Astrocyte of the spinal cord (primary cell): ENCODE results near the gene MYBPC1.

ENCODE experiments used
- DNase-seq: peaks from one replicate; pipeline ENCODE4 v3.0.0; 2011; ENCODE audit warnings: low read depth, low spot score
- H3K4me3 ChIP-seq: 2 replicates; pipeline ENCODE4 v1.5.1; 2011; ENCODE audit warnings: low read depth, mild to moderate bottlenecking, low read length, moderate library complexity
- in situ Hi-C: cut with HindIII; loops from 2 replicates; pipeline ENCODE4 v1.10.0; 2017; ENCODE audit warnings: low sequenced_read_pairs
- TF ChIP-seq, protein P1 (sequence below): IDR thresholded peaks from 2 replicates; pipeline ENCODE4 v1.5.1; 2012; ENCODE audit warnings: low read depth, mild to moderate bottlenecking, low read length, inconsistent platforms

The MYBPC1 gene

DNA sequence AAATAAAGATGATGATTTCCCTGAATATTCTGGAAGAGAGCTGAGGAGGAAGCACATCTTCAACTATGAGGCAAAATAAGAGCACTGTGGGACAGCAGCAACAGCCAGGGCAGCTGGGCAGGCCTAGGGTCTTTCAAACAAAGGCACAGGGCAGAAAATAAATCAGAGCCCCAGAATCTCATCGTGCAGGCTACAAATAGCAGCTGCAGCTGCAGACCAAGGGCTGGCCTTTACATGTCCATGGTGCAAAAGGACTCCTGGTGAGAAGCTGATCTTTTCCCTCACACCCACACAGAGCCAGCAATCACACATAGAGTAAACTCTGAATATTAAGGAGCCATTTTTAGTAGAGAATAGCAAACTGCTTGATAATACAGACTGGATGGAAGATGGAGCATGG lies 13.6 kb upstream of the MYBPC1 start:
- TF ChIP-seq, protein P1, sequence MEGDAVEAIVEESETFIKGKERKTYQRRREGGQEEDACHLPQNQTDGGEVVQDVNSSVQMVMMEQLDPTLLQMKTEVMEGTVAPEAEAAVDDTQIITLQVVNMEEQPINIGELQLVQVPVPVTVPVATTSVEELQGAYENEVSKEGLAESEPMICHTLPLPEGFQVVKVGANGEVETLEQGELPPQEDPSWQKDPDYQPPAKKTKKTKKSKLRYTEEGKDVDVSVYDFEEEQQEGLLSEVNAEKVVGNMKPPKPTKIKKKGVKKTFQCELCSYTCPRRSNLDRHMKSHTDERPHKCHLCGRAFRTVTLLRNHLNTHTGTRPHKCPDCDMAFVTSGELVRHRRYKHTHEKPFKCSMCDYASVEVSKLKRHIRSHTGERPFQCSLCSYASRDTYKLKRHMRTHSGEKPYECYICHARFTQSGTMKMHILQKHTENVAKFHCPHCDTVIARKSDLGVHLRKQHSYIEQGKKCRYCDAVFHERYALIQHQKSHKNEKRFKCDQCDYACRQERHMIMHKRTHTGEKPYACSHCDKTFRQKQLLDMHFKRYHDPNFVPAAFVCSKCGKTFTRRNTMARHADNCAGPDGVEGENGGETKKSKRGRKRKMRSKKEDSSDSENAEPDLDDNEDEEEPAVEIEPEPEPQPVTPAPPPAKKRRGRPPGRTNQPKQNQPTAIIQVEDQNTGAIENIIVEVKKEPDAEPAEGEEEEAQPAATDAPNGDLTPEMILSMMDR: no peak
- in situ Hi-C loops: no loop called here
- no peak for DNase-seq
- no peak overlapping the region for H3K4me3 ChIP-seq

DNA sequence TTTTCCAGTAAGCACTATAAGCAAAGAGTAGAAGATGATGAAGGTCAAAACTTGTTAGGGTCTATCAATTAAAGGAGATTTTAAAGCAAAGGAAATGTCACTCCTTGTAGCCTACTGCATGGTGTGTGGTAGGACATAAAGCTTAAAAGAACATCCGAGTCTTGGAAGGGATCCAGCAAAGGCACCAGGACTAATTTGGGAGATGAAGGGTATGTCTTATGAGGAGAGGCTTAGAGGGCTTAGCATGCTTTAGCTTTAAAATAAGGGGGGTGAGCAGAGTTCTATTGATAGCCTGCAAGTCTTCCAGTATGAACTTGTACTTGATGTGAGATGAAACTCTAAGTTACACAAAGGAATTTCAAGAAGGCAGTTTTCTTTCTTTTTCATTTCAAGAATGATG lies 11.8 kb upstream of the MYBPC1 start:
- DNase-seq: no peak
- TF ChIP-seq, protein P1: no peak
- in situ Hi-C loops: no loop called here
- no peak overlapping the region for H3K4me3 ChIP-seq

DNA sequence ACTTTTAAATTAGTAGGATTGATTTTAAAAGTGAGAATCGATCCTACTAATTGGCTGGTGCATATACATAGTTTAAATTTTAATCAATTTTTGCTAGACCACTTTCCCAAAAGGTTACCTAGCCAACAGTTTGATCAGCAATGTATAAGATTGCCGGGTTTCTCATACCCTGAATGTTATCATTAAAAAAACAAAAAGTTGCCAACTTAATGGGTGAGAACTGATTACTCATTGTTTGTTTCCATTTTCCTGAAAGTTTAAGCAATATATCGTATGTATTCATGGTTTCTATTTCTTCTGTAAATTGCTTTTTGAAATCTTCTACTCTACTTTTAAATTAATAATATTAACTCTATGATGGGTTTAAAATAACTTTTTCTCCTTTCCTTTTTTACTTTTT lies 4.4 kb upstream of the MYBPC1 start:
- DNase-seq: no peak
- H3K4me3 ChIP-seq: no peak overlapping the region
- in situ Hi-C loops: no loop called here
- TF ChIP-seq, protein P1: no peak

DNA sequence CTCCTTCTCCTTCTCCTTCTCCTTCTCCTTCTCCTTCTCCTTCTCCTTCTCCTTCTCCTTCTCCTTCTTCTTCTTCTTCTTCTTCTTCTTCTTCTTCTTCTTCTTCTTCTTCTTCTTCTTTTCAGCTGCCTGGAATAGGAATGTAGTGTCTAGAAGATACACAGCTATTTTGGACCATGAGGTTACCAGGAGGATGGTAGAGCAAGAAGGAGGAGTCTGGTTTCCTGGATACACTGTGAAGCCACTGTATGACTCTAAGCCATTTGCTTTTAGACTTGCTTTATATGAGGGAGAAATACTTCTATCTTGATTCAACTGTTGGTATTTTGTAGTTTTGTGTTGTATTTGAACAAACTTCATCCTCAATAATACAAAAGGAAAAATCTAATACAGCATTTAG lies 3.0 kb upstream of the MYBPC1 start:
- in situ Hi-C loops: no loop called here
- H3K4me3 ChIP-seq: no peak overlapping the region
- TF ChIP-seq, protein P1: no peak
- DNase-seq: no peak

DNA sequence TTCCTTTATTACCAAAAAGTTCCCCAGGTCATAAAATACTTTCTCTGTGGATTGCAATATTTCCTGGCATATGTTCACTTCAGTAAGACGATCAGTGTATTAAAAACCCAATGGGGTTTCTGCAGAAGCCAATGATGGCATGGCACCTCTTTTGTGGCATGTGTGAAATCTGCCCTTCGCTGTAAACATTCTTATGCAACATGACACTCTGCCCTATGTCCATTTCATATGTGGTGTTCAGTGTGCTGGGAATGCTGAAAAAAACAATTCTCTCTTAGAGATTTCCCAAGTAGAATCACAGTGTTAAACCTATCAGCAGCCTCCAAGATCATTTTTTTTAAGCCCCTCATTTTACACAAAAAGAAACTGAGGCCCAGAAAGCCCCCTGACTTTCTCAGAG lies 2.3 kb upstream of the MYBPC1 start:
- DNase-seq: no peak
- TF ChIP-seq, protein P1: no peak
- in situ Hi-C loops: no loop called here
- H3K4me3 ChIP-seq: no peak overlapping the region

DNA sequence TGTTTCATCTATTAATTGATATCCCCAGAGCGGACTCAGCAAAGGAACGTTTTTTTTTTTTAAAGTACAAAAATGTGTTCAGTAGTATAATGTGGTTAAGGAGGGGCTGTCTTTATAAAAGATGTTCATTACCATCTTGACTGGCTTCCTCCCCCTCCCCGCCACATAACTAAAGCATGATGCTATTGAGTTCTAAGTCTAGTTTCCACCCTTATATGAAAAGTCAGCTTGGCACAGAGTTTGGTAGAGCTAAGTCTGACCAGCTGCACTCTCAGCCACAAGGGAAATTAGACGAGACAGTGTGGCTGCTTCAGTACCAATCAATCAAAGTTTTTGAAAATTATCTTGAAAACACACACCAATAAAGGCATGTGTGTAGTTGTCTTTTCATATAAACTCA lies 1.9 kb upstream of the MYBPC1 start:
- no peak for DNase-seq
- in situ Hi-C loops: no loop called here
- TF ChIP-seq, protein P1: no peak

DNA sequence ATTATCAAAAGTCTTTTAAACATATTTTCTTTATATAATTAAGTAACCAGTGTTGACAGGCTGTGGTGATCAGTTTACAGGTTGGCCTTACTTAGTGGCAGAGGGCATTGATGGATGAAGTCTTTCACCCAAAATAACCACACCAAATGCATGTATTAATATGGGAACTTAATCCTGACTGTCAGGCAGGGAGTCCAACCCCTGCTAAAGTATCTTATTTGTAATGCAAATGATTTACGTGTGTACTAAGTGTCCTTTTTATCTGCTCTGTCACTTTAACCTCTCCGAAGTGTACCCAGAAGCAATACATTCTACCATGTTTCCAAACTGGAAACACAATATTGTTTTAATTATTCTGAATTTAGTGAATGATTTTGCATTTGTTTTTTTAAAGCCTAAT lies 1.4 kb downstream of the MYBPC1 start:
- DNase-seq: no peak
- TF ChIP-seq, protein P1: no peak
- H3K4me3 ChIP-seq: no peak overlapping the region
- in situ Hi-C loops: no loop called here

More for the DNA sequence above, 1.9 kb upstream of the MYBPC1 start:
- no peak overlapping the region for H3K4me3 ChIP-seq
